GM12891 (cell line): ENCODE results near the gene CLASP2.

ENCODE experiments used
- DNase-seq: peaks from one replicate; pipeline ENCODE4 v3.0.0; 2011; ENCODE audit warnings: low spot score; ENCODE audit not compliant: insufficient read length
- FAIRE-seq: peaks from 2 replicates; lab custom pipeline; 2011; peaks lifted over from hg19 to GRCh38; lab: Jason Lieb, UNC
- PAX5 ChIP-seq: IDR thresholded peaks from 2 replicates; pipeline ENCODE4 v1.6.1; 2011; ENCODE audit warnings: low read length, moderate library complexity, mild to moderate bottlenecking; ENCODE audit not compliant: insufficient read depth, severe bottlenecking
- POLR2A ChIP-seq: IDR thresholded peaks from 2 replicates; pipeline ENCODE4 v1.6.1; 2011; ENCODE audit warnings: low read depth, low read length, control low read depth
- POLR2AphosphoS5 ChIP-seq: IDR thresholded peaks from 2 replicates; pipeline ENCODE4 v1.6.1; 2011; ENCODE audit warnings: low read depth, low read length, control low read depth
- POU2F2 ChIP-seq: IDR thresholded peaks from 2 replicates; pipeline ENCODE4 v1.6.1; 2011; ENCODE audit warnings: low read depth, mild to moderate bottlenecking, control low read depth, low read length, moderate library complexity
- SPI1 ChIP-seq: IDR thresholded peaks from 2 replicates; pipeline ENCODE4 v1.6.1; 2011; ENCODE audit warnings: low read depth, low read length, control low read depth
- TAF1 ChIP-seq: IDR thresholded peaks from 2 replicates; pipeline ENCODE4 v1.6.1; 2011; ENCODE audit warnings: low read depth, low read length, control low read depth

Gene CLASP2

GRCh38 chr3:33575311-33575710, 142.7 kb downstream of the CLASP2 start:
- no peak for DNase-seq

GRCh38 chr3:33557829-33558228, 160.2 kb downstream of the CLASP2 start:
- FAIRE-seq (no peak), DNase-seq (no peak)
- TF ChIP-seq POU2F2, result no peak
- no peak for TF ChIP-seq TAF1
- TF ChIP-seq PAX5, result no peak
- no peak for TF ChIP-seq POLR2A
- TF ChIP-seq SPI1, result no peak
- no peak for TF ChIP-seq POLR2AphosphoS5

More at GRCh38 chr3:33575311-33575710, 142.7 kb downstream of the CLASP2 start:
- FAIRE-seq, result no peak
- TF ChIP-seq POLR2A (no peak), SPI1 (peak; percentile 82), PAX5 (no peak), TAF1 (no peak)

DNA sequence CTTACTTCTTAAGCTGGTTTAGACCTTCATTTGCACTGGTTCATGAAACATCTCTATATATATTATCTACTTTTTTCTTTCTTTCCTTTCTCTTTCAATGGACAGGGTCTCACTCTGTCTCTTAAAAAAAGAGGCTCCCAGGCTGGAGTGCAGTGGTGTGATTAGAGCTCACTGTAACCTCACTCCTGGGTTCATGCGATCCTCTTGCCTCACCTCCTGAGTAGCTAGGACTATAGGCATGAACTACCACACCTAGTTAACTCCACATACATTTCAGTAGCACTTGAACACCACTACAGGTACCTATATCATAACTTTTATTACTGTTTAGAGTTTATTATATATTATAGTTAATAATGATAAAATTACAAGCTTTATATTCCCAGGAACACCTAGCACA, 160.8 kb downstream of the CLASP2 start:
- FAIRE-seq (no peak), DNase-seq (no peak)
- TF ChIP-seq TAF1, result no peak
- no peak for TF ChIP-seq POU2F2
- no peak for TF ChIP-seq SPI1
- no peak for TF ChIP-seq POLR2AphosphoS5
- TF ChIP-seq PAX5, result no peak
- TF ChIP-seq POLR2A, result no peak

GRCh38 chr3:33547101-33547500, 171.0 kb downstream of the CLASP2 start:
- no peak for DNase-seq
- FAIRE-seq, result no peak
- TF ChIP-seq POLR2AphosphoS5 (no peak), POU2F2 (no peak), PAX5 (no peak), POLR2A (no peak), TAF1 (no peak), SPI1 (no peak)

- FAIRE-seq (no peak), DNase-seq (no peak)
- TF ChIP-seq POU2F2, result no peak
- TF ChIP-seq POLR2AphosphoS5, result no peak
- no peak for TF ChIP-seq POLR2A
These were observed 173.9 kb downstream of the CLASP2 start for GRCh38 chr3:33544126-33544525.

DNA sequence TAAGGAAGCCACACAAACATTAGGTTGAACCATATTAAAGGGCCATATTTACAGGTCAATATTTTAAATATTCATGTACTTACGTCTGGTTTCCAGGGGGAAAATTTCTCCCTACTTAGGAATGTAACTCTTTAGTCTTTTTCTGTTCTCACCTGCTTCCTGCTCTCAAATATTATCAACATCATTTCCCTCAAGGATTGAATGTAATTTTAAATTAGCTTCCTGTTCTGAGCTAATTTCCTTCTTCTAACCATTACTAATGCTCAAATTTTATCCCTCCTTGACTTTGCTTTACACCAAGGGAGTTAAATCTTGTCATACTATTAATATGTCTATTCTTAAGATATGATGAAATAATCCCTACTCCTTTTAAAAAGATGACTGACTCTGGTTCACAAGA, 174.5 kb downstream of the CLASP2 start:
- TF ChIP-seq PAX5, result no peak
- TF ChIP-seq TAF1, result no peak
- TF ChIP-seq POLR2A, result no peak
- TF ChIP-seq POU2F2, result no peak
- no peak for TF ChIP-seq POLR2AphosphoS5
- no peak for TF ChIP-seq SPI1
- DNase-seq (no peak), FAIRE-seq (no peak)

- no peak for FAIRE-seq
- TF ChIP-seq POLR2A, result no peak
- TF ChIP-seq TAF1, result no peak
- TF ChIP-seq POU2F2, result no peak
- TF ChIP-seq SPI1, result no peak
- no peak for TF ChIP-seq POLR2AphosphoS5
- TF ChIP-seq PAX5, result no peak
These were observed 176.1 kb downstream of the CLASP2 start for GRCh38 chr3:33541918-33542317.

GRCh38 chr3:33538678-33539339, 179.2 kb downstream of the CLASP2 start:
- no peak for DNase-seq
- no peak for FAIRE-seq
- TF ChIP-seq TAF1, result no peak
- TF ChIP-seq SPI1, result no peak
- no peak for TF ChIP-seq POU2F2
- TF ChIP-seq POLR2AphosphoS5, result no peak
- TF ChIP-seq PAX5, result no peak
- TF ChIP-seq POLR2A, result no peak

More at GRCh38 chr3:33541918-33542317, 176.1 kb downstream of the CLASP2 start:
- no peak for DNase-seq

DNA sequence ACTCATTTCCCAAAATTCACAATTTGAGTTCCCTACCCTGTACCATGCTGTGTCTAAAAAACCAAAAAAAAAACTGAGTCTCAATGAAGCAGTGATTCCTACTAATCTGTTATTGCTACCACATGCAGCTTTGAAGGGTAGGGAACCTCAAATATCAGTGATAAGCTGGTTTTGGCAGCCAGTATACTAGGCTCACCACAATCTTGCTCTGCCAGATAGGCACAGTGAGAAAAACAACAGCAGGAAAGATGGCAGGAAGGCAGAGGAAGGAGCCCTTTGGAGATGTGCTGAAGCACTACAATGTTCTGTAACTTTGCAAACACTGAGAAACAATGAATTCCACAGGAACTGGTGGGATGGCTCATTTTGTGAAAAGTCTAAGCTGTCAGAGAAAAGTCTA, 180.9 kb downstream of the CLASP2 start:
- DNase-seq (no peak), FAIRE-seq (no peak)
- TF ChIP-seq POLR2AphosphoS5 (no peak), TAF1 (no peak), SPI1 (no peak), POLR2A (no peak), POU2F2 (no peak), PAX5 (no peak)

- DNase-seq (no peak), FAIRE-seq (no peak)
- TF ChIP-seq POLR2AphosphoS5, result no peak
- no peak for TF ChIP-seq POU2F2
- no peak for TF ChIP-seq SPI1
- no peak for TF ChIP-seq TAF1
- no peak for TF ChIP-seq POLR2A
- no peak for TF ChIP-seq PAX5
These were observed 191.3 kb downstream of the CLASP2 start for GRCh38 chr3:33526787-33527186.
